Measurements from ENCODE around the gene CACFD1.

The CACFD1 gene

DNA sequence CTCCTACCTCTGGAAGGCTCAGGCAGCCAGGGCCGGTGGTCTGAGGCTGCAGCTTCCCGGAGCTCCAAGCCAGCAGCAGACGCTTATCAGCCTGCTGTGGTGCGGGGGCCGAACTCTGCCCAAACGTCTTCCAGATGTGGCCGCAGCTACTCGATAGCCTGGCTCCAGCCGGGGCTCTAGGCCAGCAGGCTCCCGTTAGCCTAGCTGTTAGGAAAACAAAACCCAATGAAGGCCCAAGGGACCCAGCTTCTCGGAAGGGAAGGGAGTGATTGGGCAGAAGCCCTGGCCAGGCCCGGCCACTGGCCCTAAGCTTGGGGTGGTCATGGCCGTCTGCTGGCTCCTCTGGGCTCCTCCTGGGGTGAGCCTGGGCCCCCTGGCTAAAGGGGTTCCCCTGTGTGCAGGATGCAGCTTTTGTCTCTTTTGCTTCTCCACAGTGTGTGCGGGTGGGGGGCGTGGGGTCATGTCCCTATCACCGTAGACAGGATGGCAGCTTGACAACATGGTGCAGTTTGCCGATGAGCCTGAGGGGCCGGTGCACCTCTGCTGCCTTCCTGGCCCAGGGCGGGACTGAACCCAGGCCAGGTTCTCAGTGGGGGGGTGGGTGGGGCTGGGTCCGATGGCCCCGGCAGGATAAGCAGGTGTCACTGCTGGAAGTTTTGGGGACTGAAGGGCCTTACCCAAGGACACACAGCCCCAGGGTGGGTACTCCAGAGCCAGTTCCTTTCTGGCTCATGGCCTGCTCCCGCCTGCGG is 46.3 kb downstream of the CACFD1 start:
- DNase-seq = no peak

DNA sequence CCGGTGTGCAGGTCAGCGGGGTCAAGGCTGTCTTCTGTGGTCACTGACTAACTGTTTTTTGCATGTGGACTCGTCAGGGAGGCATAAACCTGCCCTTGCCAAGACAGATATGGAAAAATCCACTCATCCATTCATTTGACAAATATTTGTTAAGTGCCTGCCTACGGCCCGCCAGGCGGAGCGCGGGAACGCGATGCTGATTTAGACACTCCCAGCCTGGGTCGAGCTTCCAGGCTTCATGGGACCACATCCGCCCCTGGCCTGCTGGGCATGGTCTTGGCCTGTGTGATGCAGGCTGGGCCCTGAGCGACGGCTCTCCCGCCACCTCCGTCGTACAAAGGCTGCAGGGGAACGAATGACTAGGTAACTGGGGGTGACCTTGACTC is 46.9 kb downstream of the CACFD1 start:
- DNase-seq = no peak

DNA sequence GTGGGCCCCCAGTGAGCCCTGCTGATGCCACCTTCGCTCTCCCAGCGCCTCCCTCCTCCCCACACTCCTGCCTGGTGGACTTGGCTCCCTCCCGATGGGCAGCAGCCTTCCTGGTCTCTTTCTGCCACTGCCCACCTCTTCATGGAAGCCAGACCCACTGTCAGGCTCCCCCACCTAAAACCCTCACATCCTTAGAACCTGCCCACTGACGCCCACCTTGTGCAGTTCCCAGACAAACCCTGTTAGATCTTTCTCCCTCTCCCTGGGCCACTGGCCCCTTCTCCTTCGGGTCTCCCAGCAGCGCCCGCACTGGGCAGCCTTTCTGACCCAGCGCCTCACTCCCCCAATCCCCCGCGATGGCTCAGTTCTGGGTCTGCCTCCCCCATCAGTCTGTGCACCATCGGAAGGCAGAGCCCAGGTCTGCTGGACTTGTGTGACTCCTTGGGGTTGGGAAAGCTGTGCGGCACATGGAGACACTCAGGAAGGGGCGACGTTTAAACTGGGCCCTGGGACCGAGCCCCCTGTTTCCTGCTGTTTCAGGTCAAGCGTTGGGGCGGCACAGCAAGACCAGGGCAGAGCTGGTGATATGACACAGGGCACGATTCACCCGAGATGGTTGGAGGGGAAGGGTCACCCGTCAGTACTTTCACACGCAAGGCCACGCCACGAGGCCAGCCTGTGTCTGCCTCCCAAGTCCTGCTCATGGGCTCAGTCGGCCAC is 47.6 kb downstream of the CACFD1 start:
- no peak for DNase-seq

DNA sequence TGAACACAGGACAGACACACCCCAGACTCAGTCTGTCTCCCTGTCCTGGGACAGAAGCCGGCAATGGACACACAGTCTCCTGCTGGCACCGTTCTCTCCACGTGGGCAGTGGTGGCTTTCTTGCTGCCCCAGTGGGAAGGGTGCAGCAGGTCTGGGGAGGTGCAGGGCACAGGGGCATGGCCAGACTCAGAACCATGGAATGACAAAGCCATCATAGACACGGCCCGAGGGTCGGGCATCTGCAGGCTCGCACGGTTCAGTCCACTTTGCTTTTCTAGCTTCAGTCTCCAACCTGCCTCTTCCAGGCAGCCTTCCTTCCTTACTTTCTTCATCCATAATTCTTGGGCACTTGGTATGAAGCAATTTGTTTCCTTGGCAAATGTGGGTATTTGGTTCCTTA is 48.3 kb downstream of the CACFD1 start:
- no peak for DNase-seq

DNA sequence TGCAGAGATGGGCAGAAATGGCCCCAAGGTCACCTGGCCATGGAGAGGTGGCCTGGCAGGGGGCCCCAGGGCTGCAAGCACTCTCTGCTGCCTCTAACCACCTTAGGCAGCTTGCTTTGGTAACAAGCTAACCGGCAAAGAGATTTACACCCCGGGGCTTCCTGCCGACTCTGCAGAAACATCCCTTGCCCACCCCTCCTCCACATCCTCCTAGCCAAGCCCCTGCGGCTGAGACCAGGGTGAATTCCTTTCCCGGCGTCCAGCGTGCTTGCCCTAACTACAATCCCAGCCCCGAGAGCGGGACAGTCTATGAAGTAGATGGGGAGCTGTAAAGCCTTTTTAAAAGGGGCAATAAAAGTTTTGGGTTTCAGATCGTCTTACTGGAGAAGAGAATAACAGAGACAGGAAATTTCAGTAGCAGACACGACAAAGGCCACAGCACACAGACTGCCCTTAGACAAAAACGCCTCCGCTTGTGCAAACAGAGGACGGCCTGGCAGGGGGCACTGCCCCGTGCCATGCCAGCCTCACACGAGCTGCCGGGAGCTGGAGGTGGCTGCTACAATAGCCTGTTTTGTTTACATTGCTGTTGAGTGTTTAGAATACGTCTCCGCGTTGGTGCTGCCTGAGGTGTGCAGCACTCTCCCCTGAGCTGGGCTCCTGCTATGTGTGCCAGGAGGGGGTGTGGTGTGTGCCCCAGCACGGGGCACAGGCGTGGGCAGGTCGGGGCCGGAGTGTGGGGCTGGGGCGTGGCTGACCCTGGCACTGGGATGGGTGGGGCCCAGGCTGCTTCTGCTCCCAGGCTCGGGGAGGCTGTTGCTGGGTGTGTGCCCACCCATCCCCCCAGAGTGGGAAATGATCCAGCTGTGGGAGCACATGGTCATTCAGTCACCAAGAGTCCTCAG is 49.7 kb downstream of the CACFD1 start:
- no peak for DNase-seq

DNA sequence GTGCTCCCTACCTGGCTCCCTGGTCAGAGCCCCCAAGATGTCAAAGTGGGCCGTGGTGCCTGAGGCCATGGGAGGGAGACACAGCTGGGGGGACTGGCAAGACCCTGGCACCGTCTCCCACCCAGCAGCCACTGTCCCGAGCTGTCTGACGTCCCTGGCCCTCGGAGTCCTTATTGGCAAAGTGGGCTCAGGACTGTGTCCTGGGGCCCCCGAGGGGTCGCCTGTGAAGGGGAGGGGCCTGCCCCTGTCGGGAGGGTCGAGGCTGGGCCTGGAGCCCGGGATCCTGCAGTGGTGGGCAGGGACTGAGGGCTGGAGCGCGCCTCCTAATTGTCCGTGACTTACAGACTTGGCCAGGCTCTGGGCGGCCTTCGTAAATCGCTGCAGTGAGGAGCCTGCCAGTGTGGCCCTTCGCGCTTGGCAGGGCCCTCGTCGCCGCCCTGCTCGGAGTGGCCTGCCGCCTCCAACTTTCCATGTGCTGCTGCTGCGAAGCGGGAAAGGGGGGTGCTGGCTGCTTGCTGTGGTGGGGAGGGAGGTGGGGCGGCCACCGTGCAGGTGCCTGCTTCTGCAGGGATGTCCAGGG is 51.2 kb downstream of the CACFD1 start:
- DNase-seq = no peak

DNA sequence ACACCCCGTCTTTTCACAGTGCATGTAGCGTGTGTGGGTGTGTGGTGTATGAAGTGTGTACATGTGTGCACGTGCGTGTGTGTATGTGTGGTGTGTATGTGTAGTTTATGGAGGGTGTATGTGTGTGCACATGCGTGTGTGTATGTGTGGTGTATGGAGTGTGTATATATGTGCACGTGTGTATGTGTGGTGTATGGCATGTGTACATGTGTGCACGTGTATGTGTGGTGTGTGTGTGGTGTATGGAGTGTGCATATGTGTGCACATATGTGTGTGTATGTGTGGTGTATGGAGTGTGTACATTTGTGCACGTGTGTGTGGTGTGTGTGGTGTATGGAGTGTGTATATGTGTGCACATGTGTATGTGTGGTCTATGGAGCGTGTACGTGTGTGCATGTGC is 51.8 kb downstream of the CACFD1 start:
- DNase-seq = no peak

DNA sequence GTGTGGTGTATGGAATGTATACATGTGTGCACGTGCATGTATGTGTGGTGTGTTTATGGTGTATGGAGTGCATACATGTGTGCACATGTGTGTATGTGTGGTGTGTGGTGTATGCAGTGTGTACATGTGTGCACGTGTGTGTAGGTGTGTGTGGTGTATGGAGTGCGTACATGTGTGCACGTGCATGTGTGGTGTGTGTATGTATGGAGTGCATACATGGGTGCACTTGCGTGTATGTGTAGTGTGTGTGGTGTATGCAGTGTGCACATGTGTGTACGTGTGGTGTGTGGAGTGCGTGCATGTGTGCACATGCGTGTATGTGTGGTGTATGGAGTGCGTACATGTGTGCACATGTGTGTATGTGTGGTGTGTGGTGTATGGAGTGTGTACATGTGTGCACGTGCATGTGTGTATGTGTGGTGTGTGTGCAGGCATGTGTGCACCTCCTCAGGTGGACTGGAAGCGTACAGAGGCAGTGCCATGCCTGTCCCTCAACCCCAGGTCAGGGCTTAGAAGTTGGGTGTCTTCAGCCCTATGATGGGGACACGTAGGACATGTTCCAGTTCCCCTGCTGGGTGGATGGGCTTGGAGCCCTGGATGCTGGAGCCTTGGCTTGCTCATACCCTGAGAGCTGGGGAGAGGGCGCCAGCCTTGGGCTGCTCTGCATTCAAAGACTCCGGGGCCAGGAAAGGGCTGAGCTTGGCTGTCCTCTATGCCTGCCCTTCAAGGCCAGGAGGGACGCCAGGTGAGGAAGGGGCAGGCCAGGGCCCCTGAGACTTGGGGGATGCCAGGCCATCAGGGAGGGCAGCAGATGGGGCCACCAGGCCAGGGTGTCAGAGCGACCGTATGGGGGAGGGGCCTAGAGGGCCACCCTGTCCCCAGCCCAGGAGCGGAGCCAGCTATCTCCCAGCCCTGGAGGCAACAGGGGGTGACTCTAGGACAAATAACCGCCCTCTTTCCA is 52.8 kb downstream of the CACFD1 start:
- no peak for DNase-seq

DNA sequence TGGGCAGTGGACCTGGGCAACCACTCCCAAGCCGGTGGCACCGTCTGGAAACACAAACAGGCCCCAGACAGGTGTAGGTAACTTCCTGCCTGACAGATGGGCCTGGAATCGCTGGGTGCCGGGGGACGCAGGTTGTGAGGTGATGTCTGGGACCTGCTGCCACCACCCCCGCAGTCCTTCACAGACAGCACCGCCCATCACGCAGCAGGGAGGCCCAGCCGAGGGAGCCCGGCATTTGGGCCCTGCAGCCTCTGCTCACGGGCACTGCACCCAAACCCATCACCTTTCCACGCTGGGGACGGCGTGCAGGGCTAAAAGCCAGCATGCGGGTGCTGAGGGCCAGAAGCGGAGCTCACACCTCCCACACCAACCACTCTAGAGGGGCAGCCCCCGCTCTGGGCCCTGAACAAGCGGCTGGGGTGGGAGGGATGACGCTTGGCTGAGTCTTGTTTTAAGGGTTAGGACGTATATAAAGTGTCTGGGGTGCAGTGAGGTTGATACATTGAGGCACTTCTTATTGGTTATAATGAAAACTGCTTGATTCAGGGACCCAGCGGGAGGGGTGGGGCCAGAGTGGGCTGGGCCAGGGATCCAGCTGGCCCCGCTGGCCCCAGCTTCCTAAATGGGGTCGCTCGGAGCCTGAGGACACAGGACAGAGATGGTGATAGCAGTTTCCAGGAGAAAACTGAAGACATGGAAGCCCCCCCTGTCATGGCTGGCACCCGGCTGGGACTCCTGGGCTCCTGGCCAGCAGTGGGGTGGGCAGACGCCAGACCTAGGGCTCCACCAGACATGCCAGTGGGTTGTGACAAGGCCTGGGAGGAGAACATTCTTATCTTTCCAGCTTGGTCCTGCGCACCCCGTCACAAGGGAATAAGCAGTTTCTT is 53.7 kb downstream of the CACFD1 start:
- peak; percentile 25 for DNase-seq

DNA sequence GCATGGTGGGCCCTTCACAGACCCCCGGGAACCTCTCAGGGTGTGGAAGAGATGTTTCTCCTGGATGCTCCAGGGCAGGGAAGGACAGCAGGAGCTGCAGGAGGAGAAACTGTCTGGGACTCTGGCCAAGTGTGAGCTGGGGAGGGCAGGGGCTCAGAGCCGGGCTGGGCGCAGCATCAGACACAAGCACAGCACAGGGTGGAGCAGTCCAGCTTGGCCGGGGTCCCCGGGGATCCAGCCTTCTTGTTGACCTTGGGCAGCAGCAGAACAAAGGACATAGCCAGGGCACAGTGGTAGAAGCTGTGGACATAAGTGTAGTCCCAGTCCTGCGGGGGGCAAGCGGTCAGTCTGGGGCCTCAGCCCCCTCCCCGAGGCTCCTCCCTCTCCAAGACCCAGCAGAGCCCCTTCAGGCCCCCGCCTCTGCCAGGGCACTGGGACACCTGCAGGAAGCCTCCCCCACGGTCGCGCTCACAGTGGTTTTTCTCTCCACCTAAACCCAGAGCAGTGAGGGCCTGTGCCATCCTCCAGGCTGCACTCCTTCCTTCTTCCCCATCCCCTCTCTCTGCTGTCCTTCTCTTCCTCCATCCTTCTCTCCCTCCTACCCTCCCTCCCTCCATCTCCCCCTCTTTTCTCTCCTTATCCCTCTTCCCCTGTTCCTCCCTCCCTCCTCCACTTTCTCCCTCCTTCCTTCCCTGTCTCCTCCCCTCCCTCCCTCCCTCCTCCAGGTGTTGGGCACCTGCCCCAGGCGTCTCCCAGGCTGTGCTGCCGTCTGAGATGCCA is 54.9 kb downstream of the CACFD1 start:
- peak; percentile 38 for DNase-seq

DNA sequence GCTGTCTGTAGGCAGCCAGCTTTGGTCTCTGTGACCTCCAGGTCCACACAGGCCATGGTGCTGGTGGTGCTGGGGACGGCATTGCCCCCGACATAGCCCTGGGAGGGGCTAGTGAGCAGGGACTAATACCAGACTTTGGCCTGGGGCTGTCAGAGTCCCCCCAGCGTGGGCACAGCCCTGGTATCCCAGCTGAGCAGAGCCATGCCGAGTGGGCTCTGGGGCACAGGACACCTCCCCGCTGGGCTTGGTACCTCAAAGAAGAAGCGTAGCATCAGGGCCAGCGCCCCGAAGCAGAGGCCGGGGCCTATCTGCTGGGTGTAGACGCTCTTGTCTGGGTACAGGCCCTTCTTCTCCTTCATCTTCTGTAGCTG is 55.4 kb downstream of the CACFD1 start:
- no peak for DNase-seq

DNA sequence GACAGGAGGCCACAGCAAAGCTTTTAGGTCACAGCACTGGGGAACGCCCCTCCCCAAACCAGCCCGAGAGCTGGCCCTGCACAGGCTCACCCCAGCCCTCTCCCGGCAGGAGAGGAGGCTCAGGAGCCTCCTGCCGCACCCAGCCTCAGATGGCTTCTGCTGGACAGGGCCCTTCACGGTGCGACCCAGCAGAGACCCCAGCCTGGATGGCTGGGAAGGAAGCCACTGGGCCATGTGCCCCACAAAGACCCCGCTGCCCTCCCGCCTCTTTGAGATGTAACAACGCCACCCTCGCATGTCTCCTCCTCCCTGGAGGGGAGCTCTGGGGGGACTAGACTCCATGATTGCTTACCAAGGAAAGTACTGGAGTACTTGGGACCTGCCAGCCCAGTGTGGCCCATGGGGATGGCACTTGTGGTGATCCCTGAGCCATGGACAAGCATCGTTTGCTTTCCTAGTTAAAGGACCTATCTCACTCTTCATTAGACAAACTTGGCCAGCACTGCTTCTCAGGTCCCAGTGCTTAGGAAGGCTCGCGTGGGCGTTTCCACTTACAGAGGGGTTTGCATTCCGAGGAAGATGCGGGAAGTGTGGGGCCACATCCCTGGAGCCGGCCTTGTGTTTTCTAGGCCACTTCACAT is 56.0 kb downstream of the CACFD1 start:
- DNase-seq = no peak

DNA sequence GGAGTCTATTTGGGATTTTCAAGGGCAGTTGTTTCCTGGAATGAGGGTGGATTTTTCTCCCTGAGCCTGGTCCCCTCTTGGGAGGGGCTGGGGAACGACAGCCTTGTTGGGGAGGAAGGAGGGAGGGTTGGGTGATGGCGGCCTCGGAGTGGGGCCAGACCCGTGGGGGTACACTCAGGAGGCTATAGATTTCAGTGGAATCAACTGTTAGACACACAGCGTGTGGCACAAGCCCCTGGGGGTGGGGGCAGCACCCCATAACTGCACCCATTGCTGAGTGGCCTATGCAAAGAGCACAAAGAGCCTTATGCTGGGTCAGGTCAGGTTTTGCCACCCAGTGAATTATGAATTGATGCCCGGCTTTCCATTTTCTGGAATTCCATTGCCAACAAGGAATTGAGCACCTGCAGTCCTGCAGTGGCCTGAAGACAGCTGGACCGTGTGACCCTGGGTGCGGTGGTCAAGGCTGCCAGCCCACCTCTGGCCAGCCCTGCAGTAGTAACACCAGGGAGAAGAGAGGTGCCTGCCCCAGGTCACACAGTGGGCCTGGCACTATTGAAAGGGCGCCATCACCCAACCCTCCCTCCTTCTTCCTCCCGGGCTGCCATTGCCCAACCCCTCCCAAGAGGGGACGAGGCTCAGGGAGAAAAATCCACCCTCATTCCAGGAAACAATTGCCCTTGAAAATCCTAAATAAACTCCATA is 56.6 kb downstream of the CACFD1 start:
- no peak for DNase-seq

DNA sequence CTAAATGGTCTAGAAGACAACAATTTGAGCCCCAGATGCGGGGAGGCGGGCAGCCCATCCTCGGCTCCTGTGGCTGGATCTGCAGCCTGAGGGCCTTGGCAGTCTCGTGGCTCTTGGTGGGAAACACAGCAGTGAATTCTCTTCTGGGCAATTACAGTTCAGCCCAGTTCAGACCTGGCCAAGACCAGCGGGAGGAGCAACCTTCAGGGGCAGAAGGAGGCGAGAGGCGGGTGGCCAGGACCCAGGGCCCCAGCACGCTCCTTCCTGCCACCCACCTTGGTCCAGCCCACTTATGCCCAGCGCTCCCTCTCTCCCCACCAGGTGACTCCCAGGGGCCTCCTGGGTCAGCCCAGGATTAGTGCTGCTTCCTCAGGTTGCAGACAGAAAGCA is 57.2 kb downstream of the CACFD1 start:
- no peak for DNase-seq

DNA sequence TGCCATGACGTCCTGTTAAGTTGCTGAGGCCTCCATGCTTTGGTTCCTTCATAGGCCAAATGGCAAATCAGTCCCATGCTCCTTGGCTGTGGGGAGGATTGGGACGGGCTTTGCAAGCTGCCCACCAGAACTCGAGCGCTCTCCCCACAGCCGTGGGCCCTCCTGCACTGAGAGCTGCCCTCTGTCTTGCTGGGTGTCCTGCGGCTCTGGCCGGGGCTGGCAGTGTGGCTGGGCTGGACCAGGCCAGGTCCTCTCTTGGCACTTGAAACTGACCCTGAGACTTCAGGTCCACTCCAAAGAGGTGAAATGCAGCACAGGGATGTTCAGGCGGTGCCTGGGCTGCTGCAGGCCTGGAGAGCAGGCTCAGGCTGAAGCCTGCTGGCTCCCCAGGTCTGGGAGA is 57.9 kb downstream of the CACFD1 start:
- DNase-seq = no peak

DNA sequence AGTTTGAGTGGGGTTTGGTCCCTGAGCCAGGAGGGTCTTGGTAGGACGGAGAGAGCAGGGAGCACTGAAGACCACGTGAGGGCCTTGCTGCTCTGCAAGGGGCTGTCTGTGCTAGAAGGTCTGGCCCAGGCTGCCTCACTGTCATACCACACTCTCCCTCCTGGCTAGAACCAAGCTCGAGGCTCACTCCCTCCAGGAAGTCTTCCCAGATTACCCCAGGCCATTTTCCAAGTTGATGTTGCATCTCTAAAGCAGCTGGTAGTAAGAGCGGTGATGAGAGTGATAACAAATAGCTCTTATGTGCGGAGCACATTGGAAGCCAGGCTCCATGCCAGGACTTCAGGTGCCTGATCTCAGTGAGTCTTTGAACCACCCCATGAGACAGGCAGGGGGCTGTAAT is 58.4 kb downstream of the CACFD1 start:
- DNase-seq = no peak

DNA sequence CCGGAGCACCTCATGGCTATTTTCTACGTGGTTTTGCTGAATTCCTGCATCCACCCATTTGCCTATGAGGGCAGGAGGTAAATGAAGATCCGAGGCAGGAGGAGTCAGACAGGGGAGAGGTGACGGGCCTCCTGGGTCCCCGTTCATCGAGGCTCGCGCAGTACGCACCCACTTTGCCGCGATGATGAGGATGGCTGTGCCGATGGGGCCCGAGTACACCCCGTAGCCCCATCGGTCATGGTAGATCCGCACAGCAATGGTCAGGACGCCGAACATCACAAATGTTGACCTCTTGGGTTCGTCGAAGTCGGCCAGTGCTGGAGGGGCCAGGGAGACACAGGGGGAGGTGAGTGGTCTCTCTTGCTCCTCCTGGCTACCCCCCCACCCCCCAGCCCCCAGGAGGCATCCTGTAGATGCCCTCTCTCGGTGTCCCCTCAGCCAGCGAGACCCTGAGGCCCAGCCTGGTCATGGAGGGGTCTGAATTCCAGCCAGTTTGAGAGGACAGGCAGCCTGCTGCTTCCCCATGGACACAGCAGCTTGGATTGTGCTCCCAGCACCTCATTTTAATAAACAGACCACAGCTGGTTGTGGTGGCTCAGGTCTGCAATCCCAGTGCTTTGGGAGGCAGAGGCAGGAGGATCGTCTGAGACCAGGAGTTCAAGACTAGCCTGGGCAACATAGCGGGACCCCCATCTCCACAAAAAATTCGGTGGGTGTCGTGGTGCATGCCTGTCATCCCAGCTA is 59.1 kb downstream of the CACFD1 start:
- no peak for DNase-seq

DNA sequence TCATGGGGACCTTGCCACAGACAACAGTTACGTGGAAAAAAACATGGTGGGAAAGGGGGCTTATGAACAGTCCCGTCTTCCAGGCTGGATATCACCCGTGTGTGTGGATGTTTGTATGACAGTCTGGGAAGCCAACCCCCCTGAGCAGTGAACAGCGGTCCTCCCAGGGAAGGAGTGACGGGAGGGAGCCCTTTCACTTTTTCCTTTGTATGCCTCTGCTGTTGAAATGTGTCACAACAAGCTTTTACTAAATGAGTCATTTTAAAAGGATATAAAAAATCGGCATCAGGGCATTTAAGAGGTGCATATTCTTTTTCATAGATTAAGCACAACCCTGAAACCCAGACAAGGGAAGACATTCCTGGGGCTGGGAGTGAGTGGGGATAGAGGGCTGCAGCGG is 59.9 kb downstream of the CACFD1 start:
- DNase-seq = no peak

All from NCI-H1694 treated with DMSO at 0.1 percent for 48 hours (cell line).